Measurements from ENCODE around the gene LRRC32. TPM values are rescaled to one million over a fixed set of nuclear protein-coding genes. Genes with fewer than 3 reads are reported as not detected.

LRRC32 gene
- total RNA-seq, 1 experiment from 2014 or later = not detected

GRCh38 chr11:76695133-76695532 is 24.6 kb upstream of the LRRC32 start:
- no peak overlapping the region for H3K27ac ChIP-seq (ENCODE audit: low read length)
- no peaks in the 10 kb centered on the region for H3K36me3 ChIP-seq (ENCODE audit: low read depth, low read length)
- no peak overlapping the region for H3K4me2 ChIP-seq (ENCODE audit: low read length)
- no peaks in the 10 kb centered on the region for H3K9me2 ChIP-seq (replicated peaks; ENCODE audit: low read length)
- ChIA-PET CTCF (no interaction called here), POLR2A (ENCODE audit: unreplicated experiment) (no interaction called here)
- ATAC-seq (no peak), DNase-seq (no peak)
- TF ChIP-seq EZH2phosphoT487 (IDR thresholded peaks at IDR 0.05; ENCODE audit: borderline replicate concordance, low read length) (no peak), CTCF (conservative IDR thresholded peaks at IDR 0.05; ENCODE audit: low read depth, low read length) (no peak), EZH2 (IDR thresholded peaks at IDR 0.05; ENCODE audit: low read length, unreplicated experiment) (no peak)
- H3K79me2 ChIP-seq (ENCODE audit: low read length) = no peaks in the 10 kb centered on the region
- no peaks in the 10 kb centered on the region for H4K20me1 ChIP-seq (ENCODE audit: low read length)
- H3K27me3 ChIP-seq (ENCODE audit: low read length) = no peaks in the 10 kb centered on the region
- BruUV-seq (replicated peaks) = no TSS peak
- intact Hi-C loops (cut with micrococcal nuclease) = no loop called here
- H3F3A ChIP-seq (ENCODE audit: low read length, unreplicated experiment) = no peaks in the 10 kb centered on the region
- no peak overlapping the region for H3K9ac ChIP-seq (ENCODE audit: low read length)
- H3K9me3 ChIP-seq (ENCODE audit: low read length) = no peaks in the 10 kb centered on the region
- no peak overlapping the region for H3K4me3 ChIP-seq (ENCODE audit: low read length)
- no peak overlapping the region for H2AFZ ChIP-seq (ENCODE audit: low read length)
- H3K4me1 ChIP-seq (ENCODE audit: insufficient read depth, low read length) = peaks cover 4% of the 10 kb centered on the region; the same call in 1 of the 2 replicates

- H3K27ac ChIP-seq (ENCODE audit: low read length) = no peak overlapping the region
- H3K9me2 ChIP-seq (replicated peaks; ENCODE audit: low read length) = no peaks in the 10 kb centered on the region
- ATAC-seq (no peak), DNase-seq (peak; percentile 50)
- no peak overlapping the region for H2AFZ ChIP-seq (ENCODE audit: low read length)
- H3K36me3 ChIP-seq (ENCODE audit: low read depth, low read length) = no peaks in the 10 kb centered on the region
- intact Hi-C loops (cut with micrococcal nuclease) = no loop called here
- no peaks in the 10 kb centered on the region for H3F3A ChIP-seq (ENCODE audit: low read length, unreplicated experiment)
- H4K20me1 ChIP-seq (ENCODE audit: low read length) = no peaks in the 10 kb centered on the region
- no peaks in the 10 kb centered on the region for H3K79me2 ChIP-seq (ENCODE audit: low read length)
- no peaks in the 10 kb centered on the region for H3K4me1 ChIP-seq (ENCODE audit: insufficient read depth, low read length)
- TF ChIP-seq CTCF (conservative IDR thresholded peaks at IDR 0.05; ENCODE audit: low read depth, low read length) (no peak), EZH2 (IDR thresholded peaks at IDR 0.05; ENCODE audit: low read length, unreplicated experiment) (no peak), EZH2phosphoT487 (IDR thresholded peaks at IDR 0.05; ENCODE audit: borderline replicate concordance, low read length) (no peak)
- no peaks in the 10 kb centered on the region for H3K27me3 ChIP-seq (ENCODE audit: low read length)
- no peaks in the 10 kb centered on the region for H3K9me3 ChIP-seq (ENCODE audit: low read length)
- no peak overlapping the region for H3K4me2 ChIP-seq (ENCODE audit: low read length)
- POLR2A ChIA-PET (ENCODE audit: unreplicated experiment) = no interaction called here
- BruUV-seq (replicated peaks) = no TSS peak
- no peak overlapping the region for H3K4me3 ChIP-seq (ENCODE audit: low read length)
- H3K9ac ChIP-seq (ENCODE audit: low read length) = no peak overlapping the region
- CTCF ChIA-PET = no interaction called here
Measured at GRCh38 chr11:76694664-76695063, 24.1 kb upstream of the LRRC32 start.

- Histone ChIP-seq H3K27me3 (ENCODE audit: low read length) (no peaks in the 10 kb centered on the region), H3K9me3 (ENCODE audit: low read length) (no peaks in the 10 kb centered on the region), H3K36me3 (ENCODE audit: low read depth, low read length) (no peaks in the 10 kb centered on the region), H3F3A (ENCODE audit: low read length, unreplicated experiment) (no peaks in the 10 kb centered on the region), H4K20me1 (ENCODE audit: low read length) (no peaks in the 10 kb centered on the region), H3K4me1 (ENCODE audit: insufficient read depth, low read length) (no peaks in the 10 kb centered on the region), H3K27ac (ENCODE audit: low read length) (no peak overlapping the region), H3K4me3 (ENCODE audit: low read length) (no peak overlapping the region), H3K4me2 (ENCODE audit: low read length) (no peak overlapping the region), H2AFZ (ENCODE audit: low read length) (no peak overlapping the region), H3K79me2 (ENCODE audit: low read length) (no peaks in the 10 kb centered on the region), H3K9ac (ENCODE audit: low read length) (no peak overlapping the region), H3K9me2 (replicated peaks; ENCODE audit: low read length) (no peaks in the 10 kb centered on the region)
- ATAC-seq = no peak
- POLR2A ChIA-PET (ENCODE audit: unreplicated experiment) = no interaction called here
- TF ChIP-seq CTCF (conservative IDR thresholded peaks at IDR 0.05; ENCODE audit: low read depth, low read length) (no peak), EZH2 (IDR thresholded peaks at IDR 0.05; ENCODE audit: low read length, unreplicated experiment) (no peak), EZH2phosphoT487 (IDR thresholded peaks at IDR 0.05; ENCODE audit: borderline replicate concordance, low read length) (no peak)
- BruUV-seq (replicated peaks) = no TSS peak
- CTCF ChIA-PET = no interaction called here
- DNase-seq = no peak
- intact Hi-C loops (cut with micrococcal nuclease) = no loop called here
Measured at GRCh38 chr11:76693806-76694205, 23.3 kb upstream of the LRRC32 start.

Data from PC-3 (cell line).